SU-DHL-6 (cell line): ENCODE results near the gene C1orf116.

Experiments used
- H2AFZ ChIP-seq: fragments of 200-600 bp; sonication (generic); 2 replicates; pipeline ENCODE4 v1.6.1; 2014; ENCODE audit warnings: low read depth, mild to moderate bottlenecking, moderate library complexity, mixed read lengths, antibody characterized with exemption, low read length; ENCODE audit not compliant: severe bottlenecking
- H3F3A ChIP-seq: fragments of 200-600 bp; shearing (Covaris generic); 2 replicates; pipeline ENCODE4 v1.6.0; 2016; ENCODE audit warnings: antibody characterized with exemption, mild to moderate bottlenecking; ENCODE audit not compliant: insufficient read depth
- H3K27ac ChIP-seq: fragments of 200-600 bp; sonication (generic); 2 replicates; pipeline ENCODE4 v1.5.1; 2016; ENCODE audit warnings: low read depth, mild to moderate bottlenecking, low read length, moderate library complexity, mixed read lengths
- H3K27me3 ChIP-seq: fragments of 200-600 bp; sonication (generic), shearing (Covaris generic); 2 replicates; pipeline ENCODE4 v1.6.0; 2014; ENCODE audit warnings: mild to moderate bottlenecking, low read length
- H3K36me3 ChIP-seq: fragments of 200-600 bp; sonication (generic); 2 replicates; pipeline ENCODE4 v1.6.1; 2014; ENCODE audit warnings: mild to moderate bottlenecking, low read length, mixed read lengths
- H3K4me2 ChIP-seq: fragments of 300-600, 200-600 bp; shearing (Covaris generic), sonication (generic); 2 replicates; pipeline ENCODE4 v1.6.0; 2014; ENCODE audit warnings: low read length, low read depth, mild to moderate bottlenecking; ENCODE audit not compliant: poor library complexity, severe bottlenecking
- H3K4me3 ChIP-seq: fragments of 200-600 bp; sonication (generic); 2 replicates; pipeline ENCODE4 v1.5.1; 2014; ENCODE audit warnings: antibody characterized with exemption, low read length, mild to moderate bottlenecking, mixed read lengths; ENCODE audit not compliant: insufficient read depth, poor library complexity, severe bottlenecking
- H3K79me2 ChIP-seq: fragments of 200-600 bp; sonication (generic); 2 replicates; pipeline ENCODE4 v1.6.1; 2014; ENCODE audit warnings: mild to moderate bottlenecking, low read length, moderate library complexity; ENCODE audit not compliant: insufficient read depth
- H3K9ac ChIP-seq: fragments of 200-600 bp; sonication (generic); 2 replicates; pipeline ENCODE4 v1.7.0; 2014; ENCODE audit warnings: mild to moderate bottlenecking, low read length
- H3K9me2 ChIP-seq: fragments of 200-600 bp; sonication (generic); replicated peaks from 2 replicates; pipeline ENCODE4 v1.6.1; 2014; ENCODE audit warnings: low read length; ENCODE audit not compliant: insufficient read depth
- H3K9me3 ChIP-seq: fragments of 200-600 bp; sonication (generic); 2 replicates; pipeline ENCODE4 v1.6.1; 2014; ENCODE audit warnings: low read length, mixed read lengths; ENCODE audit not compliant: insufficient read depth
- H4K20me1 ChIP-seq: fragments of 200-600 bp; sonication (generic); 2 replicates; pipeline ENCODE4 v1.6.1; 2014; ENCODE audit warnings: low read depth, mild to moderate bottlenecking, antibody characterized with exemption, low read length, moderate library complexity, mixed read lengths
- EZH2phosphoT487 ChIP-seq: fragments of 200-600 bp; sonication (generic), shearing (Covaris generic); conservative IDR thresholded peaks from 2 replicates; pipeline ENCODE4 v1.6.1; 2018; ENCODE audit warnings: mild to moderate bottlenecking, antibody characterized with exemption, low read length, moderate library complexity, mixed read lengths
- TF ChIP-seq, protein P1 (sequence below): fragments of 200-600 bp; sonication (generic); IDR thresholded peaks from one replicate; pipeline ENCODE4 v1.5.1; 2017; ENCODE audit warnings: antibody characterized with exemption, mild to moderate bottlenecking, low read length, moderate library complexity; ENCODE audit not compliant: insufficient read depth, poor library complexity, severe bottlenecking

C1orf116 gene

DNA sequence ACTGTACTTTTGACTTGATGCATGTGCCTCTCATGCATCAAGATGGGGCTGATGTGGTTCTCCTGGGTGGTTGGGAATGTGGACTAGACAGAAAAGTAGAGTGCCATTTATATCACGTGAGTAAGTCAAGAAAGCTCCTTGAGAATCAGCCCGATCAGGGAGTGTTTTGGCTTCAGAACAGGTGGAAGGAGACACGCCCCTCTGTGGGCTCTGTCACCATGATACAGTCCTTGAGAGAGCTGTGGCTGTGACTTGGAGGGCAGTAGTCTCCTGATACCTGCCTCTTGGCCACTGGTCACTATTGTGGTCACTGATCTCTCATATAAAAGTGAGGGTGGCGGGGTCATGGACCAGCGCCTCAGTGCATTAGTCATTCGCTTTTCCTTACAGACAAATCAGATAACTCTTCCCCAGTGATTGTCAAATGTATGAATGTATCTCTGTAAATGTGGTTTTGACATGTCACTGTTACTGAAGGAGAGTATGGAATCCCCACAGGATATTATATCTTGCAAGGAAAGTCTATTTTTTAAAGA is 47.2 kb upstream of the C1orf116 start:
- H3K27ac ChIP-seq, result no peak overlapping the region
- H3K36me3 ChIP-seq, result no peaks in the 10 kb centered on the region
- H3K9ac ChIP-seq, result no peak overlapping the region
- no peak for TF ChIP-seq EZH2phosphoT487
- TF ChIP-seq, protein P1, sequence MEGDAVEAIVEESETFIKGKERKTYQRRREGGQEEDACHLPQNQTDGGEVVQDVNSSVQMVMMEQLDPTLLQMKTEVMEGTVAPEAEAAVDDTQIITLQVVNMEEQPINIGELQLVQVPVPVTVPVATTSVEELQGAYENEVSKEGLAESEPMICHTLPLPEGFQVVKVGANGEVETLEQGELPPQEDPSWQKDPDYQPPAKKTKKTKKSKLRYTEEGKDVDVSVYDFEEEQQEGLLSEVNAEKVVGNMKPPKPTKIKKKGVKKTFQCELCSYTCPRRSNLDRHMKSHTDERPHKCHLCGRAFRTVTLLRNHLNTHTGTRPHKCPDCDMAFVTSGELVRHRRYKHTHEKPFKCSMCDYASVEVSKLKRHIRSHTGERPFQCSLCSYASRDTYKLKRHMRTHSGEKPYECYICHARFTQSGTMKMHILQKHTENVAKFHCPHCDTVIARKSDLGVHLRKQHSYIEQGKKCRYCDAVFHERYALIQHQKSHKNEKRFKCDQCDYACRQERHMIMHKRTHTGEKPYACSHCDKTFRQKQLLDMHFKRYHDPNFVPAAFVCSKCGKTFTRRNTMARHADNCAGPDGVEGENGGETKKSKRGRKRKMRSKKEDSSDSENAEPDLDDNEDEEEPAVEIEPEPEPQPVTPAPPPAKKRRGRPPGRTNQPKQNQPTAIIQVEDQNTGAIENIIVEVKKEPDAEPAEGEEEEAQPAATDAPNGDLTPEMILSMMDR, result no peak
- H3K9me2 ChIP-seq, result no peaks in the 10 kb centered on the region
- H3K27me3 ChIP-seq, result no peaks in the 10 kb centered on the region
- H2AFZ ChIP-seq, result no peak overlapping the region
- H3K4me2 ChIP-seq, result no peak overlapping the region
- no peak overlapping the region for H3K4me3 ChIP-seq
- H3K79me2 ChIP-seq, result no peaks in the 10 kb centered on the region
- no peaks in the 10 kb centered on the region for H3K9me3 ChIP-seq
- H3F3A ChIP-seq, result no peaks in the 10 kb centered on the region
- H4K20me1 ChIP-seq, result no peaks in the 10 kb centered on the region

DNA sequence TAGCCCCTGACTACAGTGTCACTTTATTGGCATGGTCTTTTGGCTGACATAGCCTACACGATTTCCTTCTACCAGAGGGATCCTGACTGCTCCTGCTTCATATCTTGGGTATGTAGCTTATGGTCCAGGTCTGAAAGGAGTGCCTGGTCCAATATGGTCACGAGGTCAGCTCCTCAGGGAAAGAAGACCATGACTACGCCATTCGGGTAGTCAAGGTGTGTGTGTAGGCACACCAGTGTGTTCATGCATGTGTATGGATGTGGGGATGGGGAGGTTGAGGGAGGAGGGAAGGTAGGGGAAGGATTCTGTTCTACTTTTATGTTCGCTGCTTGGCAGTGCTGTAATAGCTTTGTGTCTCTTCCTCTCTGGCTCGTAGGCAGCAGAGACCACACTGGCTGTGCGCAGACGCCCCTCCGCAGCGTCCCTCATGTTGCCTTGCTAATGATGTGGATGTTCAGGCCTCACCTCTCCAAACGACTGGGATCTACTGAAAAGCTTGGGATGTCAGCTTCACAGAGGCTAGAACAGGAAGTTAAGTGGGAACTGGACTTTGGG is 46.1 kb upstream of the C1orf116 start:
- Histone ChIP-seq H3K9me3 (no peaks in the 10 kb centered on the region), H3K4me2 (no peak overlapping the region), H3K79me2 (no peaks in the 10 kb centered on the region), H2AFZ (no peak overlapping the region), H3K27ac (no peak overlapping the region), H3K9ac (no peak overlapping the region), H3F3A (no peaks in the 10 kb centered on the region), H3K27me3 (no peaks in the 10 kb centered on the region), H3K9me2 (no peaks in the 10 kb centered on the region), H3K36me3 (no peaks in the 10 kb centered on the region), H4K20me1 (no peaks in the 10 kb centered on the region), H3K4me3 (no peak overlapping the region)
- TF ChIP-seq EZH2phosphoT487, result no peak
- TF ChIP-seq, protein P1, result no peak

DNA sequence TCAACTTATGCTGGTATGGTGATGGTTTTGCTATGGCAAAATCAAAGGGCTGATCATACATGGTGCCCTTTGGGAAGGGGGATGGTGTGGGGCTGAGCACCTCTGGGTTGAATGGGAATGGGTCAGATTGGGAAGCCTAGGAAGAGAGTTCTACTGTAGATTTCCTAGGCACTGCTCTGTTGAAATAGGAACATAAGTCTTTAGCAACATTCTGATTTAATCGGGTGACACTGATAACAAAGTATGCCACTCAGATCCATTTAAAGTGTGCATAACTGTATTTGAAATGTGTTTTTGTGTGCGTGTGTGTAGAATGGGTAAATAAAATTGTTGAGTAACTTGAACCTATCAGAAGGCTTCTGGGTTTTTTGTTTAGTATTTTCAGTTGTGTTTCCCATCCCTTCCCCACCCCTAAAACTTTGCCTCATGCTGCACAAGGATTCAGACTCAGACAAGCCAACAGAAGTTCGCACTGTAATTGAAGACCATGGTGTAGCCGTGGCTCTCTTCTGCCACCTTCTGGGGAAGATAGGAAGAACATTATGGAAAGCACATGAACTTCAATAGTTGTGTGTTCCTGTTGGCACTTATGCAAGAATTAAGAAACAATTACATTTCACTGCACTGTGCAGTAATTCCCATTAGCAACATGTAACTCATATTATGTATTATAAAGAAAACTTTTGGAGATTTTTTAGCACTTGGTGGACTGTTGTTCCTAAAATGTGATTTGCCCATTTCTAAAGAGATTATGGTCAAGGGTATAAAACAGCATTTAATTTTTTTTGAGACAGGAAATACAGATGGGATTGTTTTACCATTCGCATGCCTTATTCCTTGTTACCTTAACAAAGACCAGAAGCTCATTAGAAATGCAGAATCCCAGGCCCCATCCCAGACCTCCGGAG is 45.2 kb upstream of the C1orf116 start:
- no peak for TF ChIP-seq EZH2phosphoT487
- TF ChIP-seq, protein P1, result peak; percentile 65
- Histone ChIP-seq H3K36me3 (no peaks in the 10 kb centered on the region), H3K79me2 (no peaks in the 10 kb centered on the region), H3K4me3 (no peak overlapping the region), H2AFZ (no peak overlapping the region), H3K4me2 (no peak overlapping the region), H3K27me3 (no peaks in the 10 kb centered on the region), H3K27ac (no peak overlapping the region), H3K9me3 (no peaks in the 10 kb centered on the region), H3K9ac (no peak overlapping the region), H3K9me2 (no peaks in the 10 kb centered on the region), H4K20me1 (no peaks in the 10 kb centered on the region), H3F3A (no peaks in the 10 kb centered on the region)
